HepG2 (cell line): ENCODE measurements around the gene CCDC57. TPM values are rescaled to one million over a fixed set of nuclear protein-coding genes. Genes with fewer than 3 reads are reported as not detected.
A peak's percentile ranks its signal among the peaks of the same experiment; 100 is the strongest.

ENCODE experiments used
- HES4 ChIP-seq: sonication (generic); formaldehyde crosslinking; IDR thresholded peaks from 2 replicates; pipeline ENCODE4 v1.9.0; 2021; ENCODE audit warnings: mild to moderate bottlenecking, missing genetic modification reagents, borderline replicate concordance
- HNRNPK ChIP-seq: fragments of 200-400 bp; formaldehyde crosslinking; IDR thresholded peaks from 2 replicates; pipeline ENCODE4 v1.6.1; 2018; ENCODE audit warnings: low read length, low read depth, moderate library complexity, mild to moderate bottlenecking; ENCODE audit not compliant: poor library complexity, severe bottlenecking
- HOXA5 ChIP-seq: sonication (generic); formaldehyde crosslinking; IDR thresholded peaks from 2 replicates; pipeline ENCODE4 v1.4.0; 2020; ENCODE audit warnings: missing genetic modification reagents
- RFX5 ChIP-seq: IDR thresholded peaks from 2 replicates; pipeline ENCODE4 v1.6.1; 2011; ENCODE audit warnings: low read depth, low read length, improper control_type of control experiment
- SP4 ChIP-seq: sonication (generic); formaldehyde crosslinking; IDR thresholded peaks from 2 replicates; pipeline ENCODE4 v1.8.1; 2023; ENCODE audit warnings: mild to moderate bottlenecking, missing genetic modification reagents
- ZKSCAN5 ChIP-seq: sonication (generic); formaldehyde crosslinking; IDR thresholded peaks from 2 replicates; pipeline ENCODE4 v1.5.1; 2020; ENCODE audit warnings: mild to moderate bottlenecking, missing genetic modification reagents
- ZNF12 ChIP-seq: sonication (generic); formaldehyde crosslinking; IDR thresholded peaks from 2 replicates; pipeline ENCODE4 v1.5.0; 2020; ENCODE audit warnings: missing genetic modification reagents
- ZNF292 ChIP-seq: sonication (generic); formaldehyde crosslinking; IDR thresholded peaks from 2 replicates; pipeline ENCODE4 v1.8.1; 2022; ENCODE audit warnings: mild to moderate bottlenecking, low read depth, missing genetic modification reagents, borderline replicate concordance
- ZNF747 ChIP-seq: sonication (generic); formaldehyde crosslinking; IDR thresholded peaks from 2 replicates; pipeline ENCODE4 v1.8.1; 2023; ENCODE audit warnings: missing genetic modification reagents, mild to moderate bottlenecking, borderline replicate concordance
- ZNF839 ChIP-seq: sonication (generic); formaldehyde crosslinking; IDR thresholded peaks from 2 replicates; pipeline ENCODE4 v1.4.0; 2020; ENCODE audit warnings: missing genetic modification reagents, mild to moderate bottlenecking, borderline replicate concordance
- polyA plus RNA-seq, 8 experiments: library from polyadenylated mRNA; depleted of rRNA in 3 of 8; stranded (reverse) in 7 of 8; unstranded in 1 of 8; fragments of >200 nt; fragmentation: Illumina TruSeq in 4 of 8; extraction: Trizol in 4 of 8; gene quantifications; 2 replicates each; pipeline versions ENCODE4 v1.2.1 to v1.2.3, GENCODE V29; 2011 to 2016; ENCODE audit warnings: low read depth in 4 of 8, missing spikeins in 1 of 8, mixed read lengths in 1 of 8; ENCODE audit not compliant: insufficient read depth in 1 of 8
- total RNA-seq, 5 experiments: library from RNA; depleted of rRNA; stranded (reverse); fragments of >200 nt; fragmentation: Illumina TruSeq; extraction: Trizol; gene quantifications; 2 replicates each; pipeline ENCODE4 v1.2.3, GENCODE V29; 2016; ENCODE audit warnings: low read depth in 1 of 5
- TF ChIP-seq, protein P1 (sequence below): IDR thresholded peaks from 2 replicates; pipeline ENCODE4 v1.6.1; 2016; ENCODE audit warnings: low read depth, borderline replicate concordance
- TF ChIP-seq, protein P2 (sequence below): sonication (generic); formaldehyde crosslinking; IDR thresholded peaks from 2 replicates; pipeline ENCODE4 v1.5.1; 2020; ENCODE audit warnings: mild to moderate bottlenecking, missing genetic modification reagents, borderline replicate concordance
- TF ChIP-seq, protein P3 (sequence below): sonication (generic); formaldehyde crosslinking; IDR thresholded peaks from 2 replicates; pipeline ENCODE4 v1.5.0; 2020; ENCODE audit warnings: missing genetic modification reagents, mild to moderate bottlenecking, borderline replicate concordance

Gene CCDC57
- total and polyA plus RNA-seq, 2 of the 13 experiments (the other 11 are each of a cell fraction or from before 2014, with no cell fraction given), result 59.3 to 59.9 TPM

DNA sequence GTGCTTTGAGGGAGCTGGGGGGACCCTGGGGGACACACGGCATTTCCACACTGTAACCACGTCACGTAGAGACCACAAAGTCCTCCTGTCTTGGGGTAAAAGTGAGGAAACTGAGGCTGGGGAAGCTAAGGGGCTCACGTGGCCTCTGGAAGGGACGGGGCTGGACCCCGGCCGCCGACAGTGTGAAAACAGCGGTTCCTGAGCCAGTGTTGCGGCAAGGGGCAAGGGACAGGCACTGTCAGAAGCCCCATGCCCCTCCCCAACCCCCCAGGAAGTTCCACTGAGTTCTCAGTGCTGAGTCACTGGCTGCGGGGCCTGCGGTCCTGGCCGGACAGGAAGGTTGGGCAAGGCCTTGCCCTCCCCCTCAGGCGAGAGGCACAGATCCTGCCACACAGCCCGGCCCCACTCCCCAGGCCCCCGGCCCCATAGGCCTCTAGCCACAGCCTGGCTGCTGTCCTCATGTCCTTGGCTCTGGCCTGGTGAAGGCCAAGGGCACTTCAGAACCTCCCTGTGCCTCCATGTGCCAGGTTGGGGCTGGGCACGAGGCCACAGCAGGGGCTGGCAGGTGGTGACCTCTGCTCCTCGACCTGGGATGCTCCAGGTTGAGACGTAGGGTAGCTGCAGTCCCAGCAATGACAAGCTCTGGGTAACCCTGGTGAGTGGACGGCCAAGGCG is 5.0 kb upstream of the CCDC57 start (continued):
- TF ChIP-seq HOXA5 (CRISPR knock-in tag) (peak; percentile 57), ZNF292 (CRISPR knock-in tag) (no peak), ZNF12 (CRISPR knock-in tag) (no peak; the same call in none of the 2 replicates), ZNF839 (no peak), RFX5 (no peak), SP4 (CRISPR knock-in tag) (0 out of 2 replicates have a peak, but pooled peaks have one; percentile 50), HNRNPK (no peak), ZNF747 (CRISPR knock-in tag) (no peak), HES4 (CRISPR knock-in tag) (no peak), ZKSCAN5 (CRISPR knock-in tag) (no peak; the same call in 1 of the 2 replicates)
- TF ChIP-seq, protein P1, sequence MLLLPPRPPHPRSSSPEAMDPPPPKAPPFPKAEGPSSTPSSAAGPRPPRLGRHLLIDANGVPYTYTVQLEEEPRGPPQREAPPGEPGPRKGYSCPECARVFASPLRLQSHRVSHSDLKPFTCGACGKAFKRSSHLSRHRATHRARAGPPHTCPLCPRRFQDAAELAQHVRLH (CRISPR knock-in tag), result peak; percentile 86; the same call in 1 of the 2 replicates
- TF ChIP-seq, protein P2, sequence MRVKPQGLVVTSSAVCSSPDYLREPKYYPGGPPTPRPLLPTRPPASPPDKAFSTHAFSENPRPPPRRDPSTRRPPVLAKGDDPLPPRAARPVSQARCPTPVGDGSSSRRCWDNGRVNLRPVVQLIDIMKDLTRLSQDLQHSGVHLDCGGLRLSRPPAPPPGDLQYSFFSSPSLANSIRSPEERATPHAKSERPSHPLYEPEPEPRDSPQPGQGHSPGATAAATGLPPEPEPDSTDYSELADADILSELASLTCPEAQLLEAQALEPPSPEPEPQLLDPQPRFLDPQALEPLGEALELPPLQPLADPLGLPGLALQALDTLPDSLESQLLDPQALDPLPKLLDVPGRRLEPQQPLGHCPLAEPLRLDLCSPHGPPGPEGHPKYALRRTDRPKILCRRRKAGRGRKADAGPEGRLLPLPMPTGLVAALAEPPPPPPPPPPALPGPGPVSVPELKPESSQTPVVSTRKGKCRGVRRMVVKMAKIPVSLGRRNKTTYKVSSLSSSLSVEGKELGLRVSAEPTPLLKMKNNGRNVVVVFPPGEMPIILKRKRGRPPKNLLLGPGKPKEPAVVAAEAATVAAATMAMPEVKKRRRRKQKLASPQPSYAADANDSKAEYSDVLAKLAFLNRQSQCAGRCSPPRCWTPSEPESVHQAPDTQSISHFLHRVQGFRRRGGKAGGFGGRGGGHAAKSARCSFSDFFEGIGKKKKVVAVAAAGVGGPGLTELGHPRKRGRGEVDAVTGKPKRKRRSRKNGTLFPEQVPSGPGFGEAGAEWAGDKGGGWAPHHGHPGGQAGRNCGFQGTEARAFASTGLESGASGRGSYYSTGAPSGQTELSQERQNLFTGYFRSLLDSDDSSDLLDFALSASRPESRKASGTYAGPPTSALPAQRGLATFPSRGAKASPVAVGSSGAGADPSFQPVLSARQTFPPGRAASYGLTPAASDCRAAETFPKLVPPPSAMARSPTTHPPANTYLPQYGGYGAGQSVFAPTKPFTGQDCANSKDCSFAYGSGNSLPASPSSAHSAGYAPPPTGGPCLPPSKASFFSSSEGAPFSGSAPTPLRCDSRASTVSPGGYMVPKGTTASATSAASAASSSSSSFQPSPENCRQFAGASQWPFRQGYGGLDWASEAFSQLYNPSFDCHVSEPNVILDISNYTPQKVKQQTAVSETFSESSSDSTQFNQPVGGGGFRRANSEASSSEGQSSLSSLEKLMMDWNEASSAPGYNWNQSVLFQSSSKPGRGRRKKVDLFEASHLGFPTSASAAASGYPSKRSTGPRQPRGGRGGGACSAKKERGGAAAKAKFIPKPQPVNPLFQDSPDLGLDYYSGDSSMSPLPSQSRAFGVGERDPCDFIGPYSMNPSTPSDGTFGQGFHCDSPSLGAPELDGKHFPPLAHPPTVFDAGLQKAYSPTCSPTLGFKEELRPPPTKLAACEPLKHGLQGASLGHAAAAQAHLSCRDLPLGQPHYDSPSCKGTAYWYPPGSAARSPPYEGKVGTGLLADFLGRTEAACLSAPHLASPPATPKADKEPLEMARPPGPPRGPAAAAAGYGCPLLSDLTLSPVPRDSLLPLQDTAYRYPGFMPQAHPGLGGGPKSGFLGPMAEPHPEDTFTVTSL (CRISPR knock-in tag), result no peak
- TF ChIP-seq, protein P3, sequence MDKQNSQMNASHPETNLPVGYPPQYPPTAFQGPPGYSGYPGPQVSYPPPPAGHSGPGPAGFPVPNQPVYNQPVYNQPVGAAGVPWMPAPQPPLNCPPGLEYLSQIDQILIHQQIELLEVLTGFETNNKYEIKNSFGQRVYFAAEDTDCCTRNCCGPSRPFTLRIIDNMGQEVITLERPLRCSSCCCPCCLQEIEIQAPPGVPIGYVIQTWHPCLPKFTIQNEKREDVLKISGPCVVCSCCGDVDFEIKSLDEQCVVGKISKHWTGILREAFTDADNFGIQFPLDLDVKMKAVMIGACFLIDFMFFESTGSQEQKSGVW, result no peak
